Natural killer cell (primary cell): ENCODE measurements around the gene RNF145. TPM values are rescaled to one million over a fixed set of nuclear protein-coding genes. Genes with fewer than 3 reads are reported as not detected.

Experiments
- ATAC-seq, 3 donors: fragments of 150-1000 bp in 2 of 3; fragments of 200-7000 bp in 1 of 3; cut with Tn5 transposase; 1 replicate in 1 of 3; 2 replicates in 2 of 3; pipeline ENCODE4 v1.10.0; 2021; ENCODE audit warnings: mild to moderate bottlenecking in 2 of 3, moderate library complexity in 2 of 3
- DNase-seq, 2 donors: peaks; one replicate each; pipeline versions ENCODE4 v3.0.0 to v3.0.0-alpha.2; 2013 to 2021; ENCODE audit warnings: mixed read lengths in 1 of 2
- H3K27ac ChIP-seq: one replicate; pipeline ENCODE4 v1.5.1; 2013; ENCODE audit warnings: mild to moderate bottlenecking, low read length
- H3K27me3 ChIP-seq: one replicate; pipeline ENCODE4 v1.6.1; 2013; ENCODE audit warnings: low read length; ENCODE audit not compliant: control insufficient read depth, insufficient read depth
- H3K36me3 ChIP-seq: one replicate; pipeline ENCODE4 v1.6.1; 2013; ENCODE audit warnings: low read length; ENCODE audit not compliant: control insufficient read depth, insufficient read depth
- H3K4me1 ChIP-seq: one replicate; pipeline ENCODE4 v1.6.1; 2013; ENCODE audit warnings: low read length; ENCODE audit not compliant: control insufficient read depth, insufficient read depth
- H3K4me3 ChIP-seq: one replicate; pipeline ENCODE4 v1.5.1; 2013; ENCODE audit warnings: low read length
- H3K9me3 ChIP-seq: one replicate; pipeline ENCODE4 v1.6.1; 2013; ENCODE audit warnings: low read length; ENCODE audit not compliant: control insufficient read depth, insufficient read depth
- H3K27ac Mint-ChIP-seq, 2 donors: one replicate each; pipeline ENCODE4 v1.8.0; 2022; ENCODE audit warnings: mild to moderate bottlenecking in 2 of 2, mixed read lengths in 2 of 2, moderate library complexity in 1 of 2
- H3K27me3 Mint-ChIP-seq, 2 donors: one replicate each; pipeline ENCODE4 v1.8.0; 2022; ENCODE audit warnings: low read depth in 2 of 2, mixed read lengths in 2 of 2
- H3K36me3 Mint-ChIP-seq: one replicate; pipeline ENCODE4 v1.8.0; 2022; ENCODE audit warnings: mixed read lengths
- H3K4me1 Mint-ChIP-seq, 2 donors: one replicate each; pipeline ENCODE4 v1.8.0; 2022; ENCODE audit warnings: mixed read lengths in 2 of 2
- H3K4me3 Mint-ChIP-seq: one replicate; pipeline ENCODE4 v1.8.0; 2022; ENCODE audit warnings: mild to moderate bottlenecking, moderate library complexity, mixed read lengths
- H3K9me3 Mint-ChIP-seq, 2 donors: one replicate each; pipeline ENCODE4 v1.8.0; 2022; ENCODE audit warnings: mixed read lengths in 2 of 2
- WGBS: methylation state at CpG from one replicate; pipeline ENCODE4 v1.1.7; 2013; ENCODE audit warnings: missing lambda C conversion rate; ENCODE audit not compliant: insufficient coverage; 5-methylcytosine and 5-hydroxymethylcytosine counted together
- intact Hi-C: fragments of 100-400 bp; cut with micrococcal nuclease; formaldehyde crosslinking; loops from one replicate; pipeline ENCODE4 v1.14.2; 2022
- total RNA-seq, 4 donors: library from RNA; stranded (reverse); fragments of 120-200 nt in 1 of 4; gene quantifications; one replicate each; pipeline versions ENCODE4 v1.2.3 to v1.2.4, GENCODE V29; 2013 to 2022
- TF ChIP-seq, protein P1 (sequence below): fragments of 200-600 bp; IDR thresholded peaks from one replicate; pipeline ENCODE4 v1.8.0; 2022; ENCODE audit warnings: antibody characterized with exemption

Gene RNF145
- total RNA-seq, 3 donors from 2014 or later (not counting 1 experiment from before 2014, with no cell fraction given), result 29.8 to 40.4 (median 38.4) TPM

- no peaks in the 10 kb centered on the region for H3K9me3 Mint-ChIP-seq
- H3K27me3 Mint-ChIP-seq, result peaks cover 6 to 16% of the 10 kb centered on the region in 2 donors
- ATAC-seq, result peak in 2 of 3 donors; percentile 2 to 27
- H3K4me1 Mint-ChIP-seq, result peaks cover 42 to 46% of the 10 kb centered on the region in 2 donors
- Histone ChIP-seq H3K9me3 (no peaks in the 10 kb centered on the region), H3K27me3 (no peaks in the 10 kb centered on the region), H3K4me3 (peak overlapping the region; percentile 60), H3K27ac (peak overlapping the region; percentile 81), H3K36me3 (no peaks in the 10 kb centered on the region), H3K4me1 (peaks cover 15% of the 10 kb centered on the region)
- peak overlapping the region; percentile 99 for H3K4me3 Mint-ChIP-seq
- H3K27ac Mint-ChIP-seq, result peak overlapping the region; percentile 95 to 98
- intact Hi-C loops, result loop anchor here (1.0 to 2.0 kb wide), 3 partner anchors 55 to 1212 kb away; partner anchors contain the start of genes PTTG1, PWWP2A and UBLCP1
- H3K36me3 Mint-ChIP-seq, result no peaks in the 10 kb centered on the region
- TF ChIP-seq, protein P1, sequence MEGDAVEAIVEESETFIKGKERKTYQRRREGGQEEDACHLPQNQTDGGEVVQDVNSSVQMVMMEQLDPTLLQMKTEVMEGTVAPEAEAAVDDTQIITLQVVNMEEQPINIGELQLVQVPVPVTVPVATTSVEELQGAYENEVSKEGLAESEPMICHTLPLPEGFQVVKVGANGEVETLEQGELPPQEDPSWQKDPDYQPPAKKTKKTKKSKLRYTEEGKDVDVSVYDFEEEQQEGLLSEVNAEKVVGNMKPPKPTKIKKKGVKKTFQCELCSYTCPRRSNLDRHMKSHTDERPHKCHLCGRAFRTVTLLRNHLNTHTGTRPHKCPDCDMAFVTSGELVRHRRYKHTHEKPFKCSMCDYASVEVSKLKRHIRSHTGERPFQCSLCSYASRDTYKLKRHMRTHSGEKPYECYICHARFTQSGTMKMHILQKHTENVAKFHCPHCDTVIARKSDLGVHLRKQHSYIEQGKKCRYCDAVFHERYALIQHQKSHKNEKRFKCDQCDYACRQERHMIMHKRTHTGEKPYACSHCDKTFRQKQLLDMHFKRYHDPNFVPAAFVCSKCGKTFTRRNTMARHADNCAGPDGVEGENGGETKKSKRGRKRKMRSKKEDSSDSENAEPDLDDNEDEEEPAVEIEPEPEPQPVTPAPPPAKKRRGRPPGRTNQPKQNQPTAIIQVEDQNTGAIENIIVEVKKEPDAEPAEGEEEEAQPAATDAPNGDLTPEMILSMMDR, result no peak
- DNase-seq, result peak in 1 of 2 donors; percentile 57
- under 1% methylated on average over 64 of the region's 65 CpGs for WGBS
These were observed 577 bp downstream of the RNF145 start for GRCh38 chr5:159208514-159209437.

DNA sequence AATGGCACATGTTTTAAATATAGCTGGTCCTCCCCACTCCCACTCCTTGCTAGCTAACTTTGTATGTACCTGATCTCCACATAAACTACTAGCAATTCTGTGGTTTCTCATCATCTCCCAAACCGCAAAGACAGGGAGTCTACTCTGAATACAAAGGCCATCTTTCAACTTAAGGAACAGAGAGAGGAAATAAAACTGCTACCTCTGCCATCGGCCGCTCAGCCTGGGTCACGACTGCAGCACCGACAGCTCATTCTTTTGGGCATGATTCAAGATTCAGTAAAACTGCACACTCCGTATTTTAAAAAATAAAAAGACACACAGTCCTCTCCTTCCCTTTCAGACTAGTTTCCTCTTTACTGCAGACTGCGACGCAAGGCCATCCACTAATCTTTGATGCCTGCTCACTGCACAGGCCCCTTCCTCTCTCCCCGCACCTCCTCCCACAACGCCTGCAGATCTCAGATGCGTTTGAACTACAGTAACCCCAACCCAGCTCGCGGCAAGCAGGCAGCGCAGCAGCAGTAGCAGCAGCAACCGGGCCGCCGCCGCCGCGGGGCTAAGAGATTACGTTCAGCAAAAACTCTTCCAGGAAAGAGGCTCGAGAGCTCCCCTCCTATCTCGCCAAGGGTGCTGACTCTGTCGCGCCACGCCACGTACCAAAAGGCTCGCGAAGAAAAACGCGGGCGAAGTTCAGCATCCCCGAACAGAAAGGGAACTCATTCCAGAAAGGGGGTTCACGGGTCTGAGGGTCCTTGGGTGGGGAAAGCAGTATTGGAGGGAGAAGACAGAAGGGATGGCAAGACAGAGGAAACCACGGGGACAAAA is 1.5 kb downstream of the RNF145 start:
- peak overlapping the region; percentile 81 for H3K27ac ChIP-seq
- Mint-ChIP-seq H3K4me3 (peak overlapping the region; percentile 99), H3K4me1 (peaks cover 42 to 52% of the 10 kb centered on the region in 2 donors), H3K27ac (peak overlapping the region; percentile 95 to 98), H3K27me3 (peaks cover 6 to 10% of the 10 kb centered on the region in 2 donors), H3K36me3 (no peaks in the 10 kb centered on the region), H3K9me3 (no peaks in the 10 kb centered on the region)
- H3K27me3 ChIP-seq, result no peaks in the 10 kb centered on the region
- TF ChIP-seq, protein P1, result no peak
- H3K4me3 ChIP-seq, result peak overlapping the region; percentile 60
- 0% methylated on average over 35 of the region's 35 CpGs for whole genome bisulfite sequencing
- intact Hi-C loops, result loop anchor here (2.0 kb wide), 2 partner anchors 911 to 1213 kb away; partner anchors contain the start of genes PTTG1 and PWWP2A
- ATAC-seq (peak; percentile 66 to 85 (median 72)), DNase-seq (peak; percentile 68 to 92)
- no peaks in the 10 kb centered on the region for H3K9me3 ChIP-seq
- H3K4me1 ChIP-seq, result peaks cover 15% of the 10 kb centered on the region
- no peaks in the 10 kb centered on the region for H3K36me3 ChIP-seq

- DNase-seq, result no peak
- H3K27me3 ChIP-seq, result no peaks in the 10 kb centered on the region
- Mint-ChIP-seq H3K9me3 (no peaks in the 10 kb centered on the region), H3K4me3 (peak overlapping the region; percentile 99), H3K27ac (peak overlapping the region; percentile 95 to 98), H3K27me3 (peaks cover 6 to 10% of the 10 kb centered on the region in 2 donors), H3K4me1 (peaks cover 42 to 58% of the 10 kb centered on the region in 2 donors), H3K36me3 (no peaks in the 10 kb centered on the region)
- no peak for ATAC-seq
- H3K9me3 ChIP-seq, result no peaks in the 10 kb centered on the region
- H3K27ac ChIP-seq, result peak overlapping the region; percentile 81
- H3K36me3 ChIP-seq, result peaks cover under 1% of the 10 kb centered on the region
- 4% methylated on average over 4 of the region's 5 CpGs for WGBS
- intact Hi-C loops, result no loop called here
- peak overlapping the region; percentile 60 for H3K4me3 ChIP-seq
- TF ChIP-seq, protein P1, result no peak
- H3K4me1 ChIP-seq, result peaks cover 15% of the 10 kb centered on the region
These were observed 2.1 kb downstream of the RNF145 start for GRCh38 chr5:159207222-159207685.
